Stimulated activated CD4-positive, alpha-beta T cell treated with anti-CD3 and anti-CD28 coated beads, Interleukin-1b, Interleukin-23, amount 100 ng/mL, for 48 hours (primary cell): ENCODE data around the gene PLEKHA8.

Experiments used
- DNase-seq: peaks from one replicate; pipeline ENCODE4 v3.0.0-alpha.2; 2020

The PLEKHA8 gene

DNA sequence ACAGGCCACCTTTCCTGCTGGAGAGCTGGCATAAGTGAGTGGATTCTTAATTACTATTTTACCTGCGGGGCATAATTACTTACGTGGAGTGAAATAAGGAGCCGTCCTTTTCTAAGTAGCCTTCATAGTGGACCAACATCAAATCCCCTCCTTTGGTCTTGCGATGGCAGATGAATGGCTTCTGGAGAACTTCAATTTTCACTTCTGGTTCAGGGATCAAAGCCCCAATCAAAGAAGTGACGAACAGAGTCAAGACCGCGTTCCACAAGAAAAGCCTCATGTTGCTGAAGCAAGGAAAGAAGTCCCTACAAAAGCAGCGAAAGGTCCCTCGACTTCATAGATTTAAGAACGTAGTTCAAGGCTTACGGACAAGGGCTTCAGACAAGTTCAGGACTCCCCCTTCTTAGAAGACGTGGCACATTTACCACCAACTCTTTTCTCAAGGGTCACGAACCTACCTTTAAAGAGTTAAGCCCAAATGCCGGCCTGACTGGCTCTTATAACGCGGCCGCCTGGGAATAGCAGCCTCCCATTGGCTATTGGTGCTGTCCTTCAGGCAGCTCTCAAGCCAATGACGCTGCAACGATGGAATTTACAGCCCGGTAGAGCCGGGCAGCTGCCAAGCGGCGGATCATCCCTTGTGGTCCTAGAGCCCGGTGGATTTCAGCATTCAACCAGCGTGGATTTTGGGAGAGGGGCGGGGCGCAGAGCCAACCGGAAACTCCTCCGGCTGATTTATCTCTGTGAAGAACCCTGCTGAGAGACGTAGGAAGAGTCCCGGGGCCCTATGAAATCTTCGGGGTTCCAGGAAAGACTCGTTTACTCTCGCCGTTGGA is 1.8 kb upstream of the PLEKHA8 start, which contains the start of gene FKBP14:
Gene FKBP14, minus strand, starts transcription at position 474 of the 836 bp plus-strand sequence. Its CDS starts 194 bp downstream, at position 280.
- DNase-seq: peak; percentile 94

DNA sequence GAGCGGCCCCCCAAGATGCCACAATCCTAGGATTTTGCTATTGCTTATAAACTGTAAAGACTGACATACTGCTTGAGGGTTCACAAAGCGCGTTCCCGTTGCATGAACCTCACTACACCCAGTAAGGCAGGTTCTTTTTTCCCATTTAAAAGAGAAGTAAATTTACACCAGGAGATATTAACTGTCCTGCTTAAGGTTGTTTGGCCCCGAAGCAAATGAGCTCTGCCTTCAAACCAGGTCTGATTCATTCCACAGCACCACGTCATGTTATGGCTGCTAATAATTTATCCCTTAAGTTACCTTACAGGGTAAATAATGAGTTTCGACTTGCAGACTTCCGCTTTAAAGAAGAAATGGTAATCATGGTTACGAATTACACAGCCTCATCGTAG is 1.2 kb upstream of the PLEKHA8 start:
- peak; percentile 17 for DNase-seq

DNA sequence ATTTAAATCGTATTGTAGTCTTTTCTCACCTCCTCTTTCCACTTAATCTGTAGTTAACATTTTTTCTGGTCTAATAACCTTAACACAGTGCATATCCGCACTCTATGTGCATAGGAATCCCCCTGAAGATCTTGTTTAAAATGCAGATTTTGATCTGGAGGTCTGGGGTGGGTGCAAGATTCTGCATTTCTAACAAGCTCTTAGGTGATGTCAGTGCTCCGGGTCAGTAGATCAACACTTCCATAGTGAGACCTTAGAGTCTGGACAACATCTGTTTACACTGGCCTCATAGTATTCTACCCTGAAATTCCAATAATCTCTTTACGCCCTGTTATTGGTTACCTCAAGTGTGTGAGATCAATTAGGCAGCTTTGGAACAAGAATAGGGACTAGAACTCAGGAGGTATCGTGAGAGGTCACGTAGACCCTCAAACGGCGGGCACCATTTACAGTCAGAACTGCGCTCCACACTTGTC is 434 bp upstream of the PLEKHA8 start:
- no peak for DNase-seq

GRCh38 chr7:30028749-30029635 is 780 bp downstream of the PLEKHA8 start:
- DNase-seq: peak; percentile 19

GRCh38 chr7:30029696-30030095 is 1.5 kb downstream of the PLEKHA8 start:
- peak; percentile 15 for DNase-seq

DNA sequence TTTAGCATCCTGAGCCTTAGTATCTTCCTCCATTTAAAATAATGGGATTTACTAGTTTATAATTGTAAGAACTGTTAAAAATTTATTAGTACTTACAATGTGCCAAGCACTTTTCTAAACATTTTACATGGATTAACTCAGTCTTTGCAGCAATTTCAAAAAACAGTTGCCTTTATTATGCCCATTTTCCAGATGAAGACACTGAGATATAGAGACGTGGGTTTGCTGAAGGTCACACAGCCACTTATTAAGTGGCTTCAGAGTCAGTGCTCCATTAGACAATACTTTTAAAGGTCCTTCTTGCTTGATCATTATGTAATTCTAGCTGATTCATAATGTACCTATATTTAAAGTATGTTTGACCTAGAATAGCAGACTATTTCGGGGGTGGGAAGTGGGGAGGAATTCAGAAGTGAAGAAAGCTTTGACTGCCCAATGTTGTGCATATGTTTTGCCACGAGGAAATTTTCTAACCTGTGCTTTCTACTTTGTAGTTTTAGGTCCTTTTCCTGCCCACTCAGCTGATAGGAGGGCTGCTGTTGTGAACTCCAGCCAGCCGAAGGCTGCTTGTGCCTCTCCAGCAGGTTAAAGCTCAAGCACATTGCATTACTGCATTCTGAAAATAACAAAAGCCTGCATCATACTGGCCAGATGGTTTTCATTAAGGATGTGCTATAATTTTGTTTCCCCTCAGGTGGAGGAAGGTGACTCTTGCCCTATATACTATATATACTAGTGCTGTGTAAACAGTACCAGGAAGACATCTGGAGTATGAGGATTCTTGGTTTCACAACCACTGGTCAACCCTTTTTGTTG is 4.3 kb downstream of the PLEKHA8 start:
- DNase-seq: no peak

DNA sequence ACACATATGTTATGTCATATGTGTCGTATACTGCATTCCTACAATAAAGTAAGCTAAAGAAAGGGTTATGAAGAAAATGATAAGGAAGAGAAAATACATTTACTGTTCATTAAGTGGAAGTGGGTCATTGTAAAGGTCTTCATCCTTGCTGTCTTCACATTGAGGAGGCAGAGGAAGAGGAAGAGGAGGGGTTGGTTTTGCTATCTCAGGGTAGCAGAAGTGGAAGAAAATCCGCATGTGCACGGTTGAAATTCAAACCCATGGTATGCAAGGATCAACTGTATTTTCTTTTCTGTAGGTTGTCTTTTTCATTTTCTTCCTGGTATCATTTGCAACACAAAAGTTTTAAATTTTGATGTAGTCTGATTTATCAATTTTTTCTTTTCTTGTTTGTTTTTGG is 6.3 kb downstream of the PLEKHA8 start:
- no peak for DNase-seq

DNA sequence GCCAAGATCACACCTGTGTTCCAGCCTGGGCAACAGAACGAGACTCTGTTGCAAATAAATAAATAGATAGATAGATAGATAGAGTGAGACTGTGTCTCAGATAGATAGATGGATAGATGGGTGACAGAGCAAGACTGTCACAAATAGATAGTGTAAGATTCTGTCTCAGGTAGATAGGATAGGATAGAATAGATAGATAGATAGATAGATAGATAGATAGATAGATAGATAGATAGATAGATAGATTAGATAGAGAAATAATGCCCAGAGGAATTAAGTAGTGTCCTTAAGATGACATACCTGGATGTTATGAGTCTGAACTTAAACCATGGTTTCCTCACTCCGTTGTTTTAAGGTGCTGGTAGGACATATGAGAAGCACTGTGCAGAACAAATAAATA is 8.0 kb downstream of the PLEKHA8 start:
- no peak for DNase-seq

DNA sequence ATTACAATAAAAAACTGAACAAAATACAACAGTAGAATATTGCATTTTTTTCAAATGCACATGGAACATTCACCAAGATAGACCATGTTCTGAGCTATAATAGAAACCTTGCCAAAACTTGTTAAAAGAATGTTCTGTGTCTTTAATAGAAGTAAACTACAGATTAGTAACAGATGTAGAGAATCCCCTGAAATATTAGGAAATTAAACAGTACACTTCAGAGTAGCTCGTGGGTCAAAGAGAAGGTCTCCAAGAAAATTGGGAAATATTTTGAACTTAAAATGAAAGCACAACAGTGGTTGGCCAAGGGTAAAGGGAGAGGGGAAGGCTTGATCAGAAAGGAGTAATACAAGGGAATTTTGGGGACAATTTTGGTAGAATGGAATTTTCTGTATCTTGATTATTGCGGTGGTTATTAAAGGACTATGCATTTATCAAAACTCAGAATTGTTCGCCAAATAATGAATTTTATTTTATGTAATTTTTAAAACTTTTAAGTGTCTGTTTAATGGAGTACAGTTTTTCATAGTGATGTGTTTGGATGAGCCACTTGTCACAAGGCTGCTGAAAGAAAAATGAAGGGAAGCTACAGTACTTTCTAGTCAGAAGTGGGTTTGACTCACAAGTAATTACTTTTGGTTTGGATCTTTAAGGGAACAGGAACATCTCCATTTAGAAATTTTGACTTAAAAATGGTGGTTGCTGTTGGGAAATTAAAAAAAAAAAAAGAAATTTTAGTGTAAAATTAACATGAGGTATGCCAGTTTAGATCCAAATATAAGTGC is 10.2 kb downstream of the PLEKHA8 start:
- no peak for DNase-seq

DNA sequence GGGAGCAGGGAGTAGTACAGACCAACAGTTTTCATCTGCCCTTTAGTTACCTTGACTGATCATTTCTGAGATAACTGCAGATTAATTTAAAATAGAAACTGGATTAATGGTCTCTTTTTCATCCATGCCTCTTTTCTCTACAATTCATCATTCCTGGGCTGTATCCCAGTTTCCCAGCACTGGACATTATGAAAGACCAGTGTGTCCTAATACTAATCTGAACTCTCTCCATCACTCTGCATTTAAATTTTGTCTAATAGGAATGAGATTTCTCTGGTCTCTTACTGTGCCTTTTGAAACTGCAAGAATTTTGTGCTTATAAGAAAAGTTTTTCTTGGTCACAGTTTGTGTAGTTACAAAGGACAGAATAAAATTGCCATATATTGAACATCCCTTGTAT is 12.7 kb downstream of the PLEKHA8 start:
- DNase-seq: no peak

DNA sequence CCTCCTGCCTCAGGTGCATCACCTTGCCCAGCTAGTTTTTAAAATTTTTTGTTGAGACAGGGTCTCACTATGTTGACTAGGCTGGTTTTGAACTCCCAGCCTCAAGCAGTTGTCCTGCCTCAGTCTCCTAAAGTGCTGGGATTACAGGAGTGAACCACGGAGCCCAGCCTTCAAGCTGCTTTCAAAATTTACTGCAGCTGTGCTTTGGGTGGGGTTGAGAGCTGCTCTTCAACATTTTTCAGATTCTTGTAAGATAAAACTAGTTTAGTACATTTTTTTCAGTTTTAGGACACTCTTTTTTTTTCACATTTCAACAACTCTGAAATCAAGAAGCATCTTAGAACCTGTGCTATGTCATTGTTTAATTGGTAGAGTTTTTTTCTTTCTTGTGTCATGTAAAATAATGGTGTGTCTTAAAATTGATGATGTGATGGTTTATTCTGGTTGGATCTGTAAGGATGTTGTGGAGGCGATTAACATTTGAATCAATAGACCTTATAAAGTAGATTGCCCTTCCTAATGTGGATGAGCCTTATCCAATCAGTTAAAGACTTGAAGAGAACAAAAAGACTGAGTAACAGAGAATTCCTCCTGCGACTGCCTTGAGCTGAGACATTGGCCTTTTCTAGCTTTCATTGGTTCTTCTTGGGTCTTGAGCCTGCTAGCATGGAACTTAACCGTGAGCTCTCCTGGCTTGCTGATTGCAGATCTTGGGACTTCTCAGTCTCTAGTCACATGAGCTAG is 13.5 kb downstream of the PLEKHA8 start:
- no peak for DNase-seq

DNA sequence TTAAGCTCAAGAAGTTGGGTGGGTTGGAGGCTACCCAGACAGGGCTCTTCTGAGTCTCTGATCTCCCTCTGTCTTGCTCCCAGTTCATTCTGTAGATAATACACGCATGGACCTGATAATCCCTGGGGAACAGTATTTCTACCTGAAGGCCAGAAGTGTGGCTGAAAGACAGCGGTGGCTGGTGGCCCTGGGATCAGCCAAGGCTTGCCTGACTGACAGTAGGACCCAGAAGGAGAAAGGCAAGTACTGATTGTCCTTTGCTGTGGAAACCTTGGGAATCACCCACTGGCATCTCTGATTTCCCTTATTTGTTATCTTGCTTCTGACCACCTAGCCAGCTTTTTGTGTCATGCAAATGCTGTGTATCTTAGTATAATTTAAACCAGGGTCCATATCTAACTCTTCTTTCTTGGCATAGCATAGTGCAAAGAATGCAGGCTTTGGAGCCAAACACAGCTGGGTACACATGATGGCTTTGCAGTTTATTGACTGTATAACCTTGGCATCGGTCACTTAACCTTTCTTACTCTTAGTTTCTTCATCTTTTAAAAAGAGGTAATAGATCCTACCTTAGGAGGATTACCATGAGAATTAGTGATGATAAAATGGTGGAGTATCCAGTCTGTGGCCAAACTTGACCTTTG is 18.0 kb downstream of the PLEKHA8 start:
- no peak for DNase-seq

DNA sequence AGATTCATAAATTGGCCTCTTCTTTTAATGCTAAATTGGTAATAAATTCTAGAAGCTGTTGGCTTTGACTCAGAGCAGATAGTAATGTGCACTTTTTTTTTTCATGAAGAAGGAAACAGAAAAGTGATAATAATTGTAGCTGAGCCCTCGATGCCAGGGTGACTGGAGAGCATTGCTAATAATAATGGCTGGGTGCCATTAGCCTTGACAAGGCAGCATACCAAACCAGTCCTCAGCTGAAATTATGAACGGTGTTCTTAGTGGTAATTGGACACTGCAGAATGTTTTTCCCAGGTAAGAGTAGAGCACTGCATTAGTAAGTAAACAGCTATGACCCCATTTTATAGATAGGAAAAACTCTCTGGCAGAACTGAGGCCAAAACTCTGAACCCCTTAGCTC is 18.9 kb downstream of the PLEKHA8 start:
- DNase-seq: no peak

- no peak for DNase-seq
Observed at GRCh38 chr7:30048582-30048981, 20.4 kb downstream of the PLEKHA8 start.

- no peak for DNase-seq
Observed at GRCh38 chr7:30049173-30049572, 21.0 kb downstream of the PLEKHA8 start.

- DNase-seq: no peak
Observed at GRCh38 chr7:30053068-30053467, 24.9 kb downstream of the PLEKHA8 start.

GRCh38 chr7:30057741-30058140 is 29.5 kb downstream of the PLEKHA8 start:
- DNase-seq: no peak

GRCh38 chr7:30061786-30062185 is 33.6 kb downstream of the PLEKHA8 start:
- peak; percentile 21 for DNase-seq

- no peak for DNase-seq
Observed at GRCh38 chr7:30062587-30062986, 34.4 kb downstream of the PLEKHA8 start.

- no peak for DNase-seq
Observed at GRCh38 chr7:30065746-30066145, 37.5 kb downstream of the PLEKHA8 start.

GRCh38 chr7:30066687-30067086 is 38.5 kb downstream of the PLEKHA8 start:
- no peak for DNase-seq
